UCSD-AML1 (cell line): ENCODE data around the gene KCNIP3.
"Not testable (repeated sequence)": the region's sequence is repeated elsewhere in the genome, so short reads cannot be mapped to it uniquely, and the experiment has no call there.

Experiments
- DNase-seq: peaks from one replicate; lab custom pipeline; 2025; ENCODE audit not compliant: unreplicated experiment; lab: John Stamatoyannopoulos, UW

The KCNIP3 gene

DNA sequence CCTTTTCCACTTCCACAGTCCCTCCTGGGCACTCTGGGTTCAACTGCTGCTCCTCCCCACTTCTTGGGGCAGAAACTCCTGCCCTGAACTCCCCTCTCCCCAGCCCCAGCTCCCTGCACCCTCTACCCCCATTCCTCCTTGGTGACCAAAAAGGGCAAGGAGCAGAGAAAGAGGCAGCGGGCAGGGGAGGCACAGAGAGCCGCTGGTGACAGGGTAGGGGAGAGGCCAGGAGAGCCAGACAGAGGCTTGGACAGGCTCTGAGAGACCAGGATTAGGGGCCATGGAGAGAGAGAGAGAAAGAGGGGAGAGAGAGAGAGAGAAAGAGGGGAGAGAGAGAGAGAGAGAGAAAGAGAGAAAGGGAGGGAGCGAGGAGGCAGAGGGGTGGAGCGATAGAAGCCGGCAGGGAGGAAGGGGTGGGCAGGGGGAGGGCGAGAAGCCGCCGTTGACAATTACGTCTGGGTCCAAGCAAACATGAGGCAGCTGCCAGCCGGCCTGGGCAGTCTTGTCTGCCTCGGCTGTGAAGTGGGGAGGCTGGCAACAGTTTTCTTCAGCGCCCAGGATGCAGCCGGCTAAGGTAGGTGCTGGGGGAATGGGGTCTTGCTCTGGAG lies at the start of gene KCNIP3:
TSS of gene KCNIP3 (plus strand) at position 468 of the 608 bp plus-strand sequence. CDS start at position 560, 92 bp downstream.
- DNase-seq, result no peak

- no peak for DNase-seq
Measured at GRCh38 chr2:95258271-95258670, 38.9 kb upstream of the KCNIP3 start.

GRCh38 chr2:95260028-95261023 lies 36.8 kb upstream of the KCNIP3 start:
- DNase-seq, result no peak

- DNase-seq, result no peak
Measured at GRCh38 chr2:95261602-95262001, 35.5 kb upstream of the KCNIP3 start.

DNA sequence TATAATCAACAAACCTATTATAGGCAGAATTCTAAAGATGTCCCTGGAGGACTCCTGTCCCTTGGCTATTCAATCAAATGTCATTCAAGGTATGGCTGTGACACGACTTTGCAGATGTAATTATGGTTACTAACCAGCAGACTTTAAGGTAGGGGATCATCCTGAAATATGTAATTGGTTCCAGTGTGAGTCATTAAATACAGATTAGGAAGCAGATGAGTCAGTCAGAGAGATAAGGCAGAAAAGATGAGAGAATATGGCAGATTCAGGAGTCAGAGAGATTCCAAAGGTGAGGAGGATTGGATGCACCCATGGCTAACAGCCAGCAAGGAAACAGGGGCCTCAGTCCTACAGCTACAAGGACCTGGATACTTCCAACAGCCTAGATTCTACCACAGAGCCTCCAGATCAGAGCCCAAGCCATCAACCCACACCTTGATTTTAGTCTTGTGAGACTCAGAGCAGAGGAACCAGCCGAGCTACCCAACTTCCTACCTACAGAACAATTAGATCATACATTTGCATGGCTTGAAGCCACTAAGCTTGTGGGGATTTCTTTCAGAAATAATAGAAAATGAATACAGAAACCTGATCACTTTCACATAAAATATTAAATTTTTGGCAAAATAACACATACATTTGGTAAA lies 34.1 kb upstream of the KCNIP3 start:
- DNase-seq, result no peak

GRCh38 chr2:95264624-95265023 lies 32.5 kb upstream of the KCNIP3 start:
- no peak for DNase-seq

GRCh38 chr2:95265182-95265581 lies 32.0 kb upstream of the KCNIP3 start:
- DNase-seq, result no peak

DNA sequence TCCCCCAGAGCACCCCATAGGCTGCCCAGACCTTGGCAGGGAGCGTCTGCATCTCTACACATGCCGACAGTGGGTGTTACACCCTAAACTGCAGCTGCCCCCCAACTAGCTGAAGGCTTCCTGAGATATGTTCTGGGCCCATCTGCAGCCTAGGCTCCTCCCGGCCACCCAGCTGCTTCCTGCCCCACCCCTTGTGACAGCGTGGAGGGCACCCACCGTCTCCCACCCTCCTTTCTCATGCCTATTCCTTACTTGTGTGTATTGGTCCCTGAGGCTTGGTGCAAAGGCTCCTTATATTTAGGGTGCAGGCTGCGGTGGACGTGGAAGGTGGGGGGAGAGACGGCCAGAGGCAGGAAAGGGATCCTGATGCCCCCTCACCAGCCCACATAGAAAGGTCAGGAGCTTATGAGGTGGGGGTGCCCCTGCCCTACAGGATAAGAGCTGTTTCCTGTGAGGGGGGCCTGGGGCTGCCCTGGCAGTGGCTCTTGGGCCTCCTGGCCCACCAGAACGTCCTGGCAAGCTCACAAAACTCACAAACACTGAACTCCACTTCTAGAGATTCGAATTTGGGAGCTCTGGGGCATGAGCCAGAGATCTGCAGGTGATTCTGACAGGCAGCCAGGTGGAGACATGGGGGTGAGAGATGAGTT lies 30.2 kb upstream of the KCNIP3 start:
- no peak for DNase-seq

DNA sequence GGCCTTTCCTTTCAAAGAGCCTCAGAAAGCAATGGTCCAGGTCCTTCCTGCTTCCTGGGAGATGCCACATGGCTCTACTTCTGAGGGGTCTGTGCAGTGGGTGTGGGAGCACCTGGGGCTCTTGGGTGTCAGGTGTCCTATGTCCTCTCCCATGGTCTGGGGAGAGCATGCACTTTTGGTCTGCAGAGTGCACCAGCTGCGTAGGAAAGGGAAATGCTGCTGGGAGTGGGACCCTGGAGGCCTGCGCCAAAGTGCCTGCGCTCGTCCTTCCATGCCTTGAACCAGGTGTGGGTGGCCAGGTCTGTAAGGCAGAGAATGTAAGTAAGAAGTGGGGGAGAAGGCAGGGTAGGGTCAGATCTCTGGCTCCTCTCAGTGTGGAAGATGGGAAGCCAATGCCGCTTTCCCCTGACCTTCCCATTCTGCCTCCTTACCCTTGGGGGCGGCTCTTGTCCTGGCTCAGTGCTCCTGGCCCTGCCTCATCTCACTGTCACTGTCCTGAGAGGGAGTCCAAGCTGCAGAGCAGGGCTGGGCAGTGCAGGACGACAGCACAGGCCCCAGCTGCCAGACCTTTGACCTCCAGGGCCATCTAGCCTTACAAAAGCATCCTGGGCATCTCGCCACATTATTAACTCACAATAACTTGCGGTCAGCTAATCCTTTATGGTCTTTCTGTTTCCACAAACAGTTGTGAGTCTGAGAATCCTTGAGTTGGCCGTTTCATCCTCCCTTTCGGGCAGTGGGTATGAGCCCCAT lies 29.5 kb upstream of the KCNIP3 start:
- DNase-seq, result no peak

- DNase-seq, result no peak
Measured at GRCh38 chr2:95268211-95269035, 28.7 kb upstream of the KCNIP3 start.

- DNase-seq, result no peak
Measured at GRCh38 chr2:95269036-95269680, 28.0 kb upstream of the KCNIP3 start.

DNA sequence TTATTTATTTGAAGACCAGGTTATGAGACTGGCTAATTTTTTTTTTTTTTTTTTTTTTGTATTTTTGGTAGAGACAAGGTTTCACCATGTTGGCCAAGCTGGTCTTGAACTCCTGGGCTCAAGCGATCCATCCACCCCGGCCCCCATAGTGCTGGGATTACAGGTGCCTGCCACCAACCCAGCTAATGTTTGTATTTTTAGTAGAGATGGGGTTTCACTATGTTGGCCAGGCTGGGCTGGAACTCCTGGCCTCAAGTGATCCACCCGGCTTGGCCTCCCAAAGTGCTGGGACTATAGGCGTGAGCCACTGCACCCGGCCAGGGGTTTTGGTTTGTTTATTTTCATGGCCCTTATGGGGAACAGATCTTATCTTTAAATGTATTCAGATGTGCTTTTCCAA lies 27.4 kb upstream of the KCNIP3 start:
- not testable (repeated sequence) for DNase-seq

DNA sequence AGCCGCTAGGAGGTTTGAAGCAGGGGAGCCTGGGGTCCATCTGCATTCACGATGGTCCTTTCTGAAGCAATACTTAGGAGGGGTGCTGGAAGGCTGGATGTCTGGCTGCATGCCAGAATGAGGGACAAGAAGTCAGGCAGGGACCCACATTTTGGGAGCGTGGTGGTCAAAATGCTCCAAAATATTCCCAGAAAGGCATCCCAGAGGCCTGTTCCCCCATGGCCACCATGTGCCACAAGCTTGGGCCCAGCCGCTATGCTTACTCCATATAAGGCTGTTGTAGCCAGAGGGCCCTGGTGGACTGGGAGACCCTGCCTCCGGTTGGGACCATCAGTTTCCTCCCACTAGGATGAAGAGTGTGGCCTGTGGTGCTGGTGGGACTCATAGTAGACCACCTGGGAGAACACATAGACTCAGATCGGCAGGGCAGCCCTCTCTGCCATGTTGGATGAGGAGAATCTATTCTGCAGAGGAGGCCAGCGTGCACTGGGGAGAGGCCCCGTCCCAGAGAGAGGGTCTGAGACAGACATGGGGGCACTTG lies 26.5 kb upstream of the KCNIP3 start:
- no peak for DNase-seq

- no peak for DNase-seq
Measured at GRCh38 chr2:95271381-95271971, 25.7 kb upstream of the KCNIP3 start.

- no peak for DNase-seq
Measured at GRCh38 chr2:95272299-95272751, 24.8 kb upstream of the KCNIP3 start.

GRCh38 chr2:95272781-95273180 lies 24.4 kb upstream of the KCNIP3 start:
- DNase-seq, result no peak

DNA sequence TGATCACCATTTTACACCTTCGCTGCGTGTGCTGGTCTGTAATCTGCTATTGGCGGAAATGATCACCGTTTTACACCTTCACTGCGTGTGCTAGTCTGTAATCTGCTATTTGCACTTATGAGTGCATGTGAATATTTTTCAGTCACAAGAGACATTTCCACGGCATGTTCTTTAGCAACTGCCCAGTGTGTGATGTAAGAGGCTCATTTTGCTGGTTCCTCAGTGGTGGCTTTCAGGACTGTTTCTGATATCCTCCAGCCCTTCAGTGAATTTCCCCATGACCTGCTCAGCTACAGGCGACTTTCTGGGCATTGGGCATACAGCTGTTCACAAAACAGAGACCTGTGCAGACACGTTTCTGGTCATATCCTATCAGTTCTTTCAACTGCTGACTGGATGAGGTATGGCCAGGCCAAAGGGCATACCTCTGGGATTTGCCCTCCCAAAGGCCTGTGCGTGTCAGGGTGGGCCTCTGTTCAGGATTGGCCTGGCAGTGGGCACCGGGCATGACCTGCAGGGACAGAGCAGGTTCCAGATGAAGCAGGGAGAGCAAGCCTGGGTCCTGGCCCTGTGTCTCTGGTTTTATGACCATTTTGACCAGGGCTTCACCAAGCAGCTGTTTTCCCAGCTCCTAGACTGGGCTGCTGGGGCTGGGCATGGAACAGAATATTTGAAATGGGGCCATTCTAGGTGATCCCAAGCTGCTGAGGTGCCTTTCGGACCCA lies 23.4 kb upstream of the KCNIP3 start:
- no peak for DNase-seq
